Measurements from ENCODE around the gene CAVIN2. TPM values are rescaled to one million over a fixed set of nuclear protein-coding genes. Genes with fewer than 3 reads are reported as not detected.

The CAVIN2 gene
- total and polyA plus RNA-seq, 2 donors (not counting 3 experiments of a cell fraction or from before 2014, with no cell fraction given), result 202 to 260 TPM

DNA sequence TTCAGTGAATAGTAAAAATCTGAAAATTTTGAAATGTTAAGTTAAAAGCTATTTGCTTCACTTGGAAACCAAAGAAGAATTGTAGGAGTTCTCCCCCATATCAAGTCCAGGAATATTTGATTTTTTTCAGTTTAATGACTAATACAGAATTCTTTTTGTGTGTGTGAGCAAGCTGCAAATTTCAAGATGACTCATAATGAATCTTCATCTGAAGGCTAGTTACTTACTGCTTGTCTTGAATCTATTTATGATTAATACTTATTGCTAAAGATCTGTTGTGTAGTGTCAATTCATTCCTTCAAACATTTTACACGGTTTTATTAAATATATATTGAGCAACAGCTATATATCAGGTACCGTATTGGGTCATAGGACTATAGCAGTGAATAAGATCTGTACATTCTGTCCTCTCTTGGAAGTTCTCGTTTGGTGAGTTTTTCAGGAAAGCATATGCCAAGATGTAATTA, 47.8 kb upstream of the CAVIN2 start:
- Histone ChIP-seq H2AFZ (ENCODE audit: low read depth, low read length) (no peak overlapping the region), H3K9me1 (replicated peaks; ENCODE audit: control insufficient read depth, extremely low read depth, insufficient read depth, low read length) (no peaks in the 10 kb centered on the region), H3K27me3 (ENCODE audit: control insufficient read depth in 2 of 2, insufficient read depth in 2 of 2, low read length in 2 of 2) (no peaks in the 10 kb centered on the region), H3K27ac (ENCODE audit: insufficient read depth, low read depth, low read length) (peak overlapping the region; percentile 28), H3K4me1 (ENCODE audit: control insufficient read depth, extremely low read depth, insufficient read depth, low read length) (peaks cover 27% of the 10 kb centered on the region), H4K20me1 (replicated peaks; ENCODE audit: control insufficient read depth, extremely low read depth, insufficient read depth, low read length) (no peaks in the 10 kb centered on the region), H3K36me3 (ENCODE audit: control insufficient read depth in 2 of 2, extremely low read depth in 1 of 2, insufficient read depth in 2 of 2, low read length in 2 of 2) (no peaks in the 10 kb centered on the region), H3K9ac (replicated peaks; ENCODE audit: extremely low read depth, insufficient read depth, low read length) (no peak overlapping the region), H3K79me2 (ENCODE audit: control insufficient read depth, insufficient read depth, low read length) (no peaks in the 10 kb centered on the region), H3K4me3 (replicated peaks in 1 of 3; ENCODE audit: insufficient read depth in 1 of 3, low read depth in 1 of 3, low read length in 3 of 3) (no peak overlapping the region), H3K9me3 (replicated peaks; ENCODE audit: control insufficient read depth, insufficient read depth, low read length) (no peaks in the 10 kb centered on the region), H3K4me2 (ENCODE audit: insufficient read depth, low read length) (peak overlapping the region; percentile 54)
- ChIA-PET POLR2A (no interaction called here), CTCF (interaction anchor here (0.9 to 1.7 kb wide), 6 partner anchors 9 to 163 kb away, joined by 3 to 7 read pairs (median 6); no protein-coding TSS in a partner anchor)
- FAIRE-seq, result peak; percentile 86
- dilution Hi-C loops (cut with MboI; ENCODE audit: extremely low pct_ligation_motif_present, low sequenced_read_pairs) (no loop called here), intact Hi-C loops (cut with micrococcal nuclease) (loop anchor here (1.0 kb wide), 1 partner anchor 16 kb away; no protein-coding TSS in a partner anchor)
- DNase-seq (ENCODE audit: low read depth, low spot score), result peak; percentile 61
- no TSS peak for BruUV-seq (replicated peaks)
- TF ChIP-seq POLR2AphosphoS5 (IDR thresholded peaks at IDR 0.05; ENCODE audit: insufficient read depth, low read depth, low read length) (no peak), JUN (IDR thresholded peaks at IDR 0.05; ENCODE audit: borderline replicate concordance, insufficient read depth, insufficient read length, low read depth) (peak; percentile 85), FOS (IDR thresholded peaks at IDR 0.05; ENCODE audit: borderline replicate concordance, insufficient read depth, low read length) (peak; percentile 97)

DNA sequence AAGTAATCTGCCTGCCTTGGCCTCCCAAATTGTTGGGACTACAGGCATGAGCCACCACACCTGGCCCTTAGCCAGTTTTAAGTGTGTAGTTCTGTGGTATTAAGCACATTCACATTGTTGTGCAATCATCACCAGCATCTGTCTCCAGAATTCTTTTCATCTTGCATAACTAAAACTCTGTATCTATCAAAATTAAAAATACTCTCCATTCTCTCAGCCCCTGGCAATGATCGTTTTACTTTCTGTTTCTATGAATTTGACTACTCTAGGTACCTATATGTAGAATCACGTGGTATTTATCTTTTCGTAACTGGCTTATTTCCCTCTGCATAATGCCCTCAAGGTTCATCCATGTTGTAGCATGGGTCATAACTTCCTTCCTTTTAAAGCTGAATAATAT, 45.5 kb upstream of the CAVIN2 start:
- intact Hi-C loops (cut with micrococcal nuclease) (no loop called here), dilution Hi-C loops (cut with MboI; ENCODE audit: extremely low pct_ligation_motif_present, low sequenced_read_pairs) (no loop called here)
- Histone ChIP-seq H3K4me1 (ENCODE audit: control insufficient read depth, extremely low read depth, insufficient read depth, low read length) (peaks cover 15% of the 10 kb centered on the region), H3K9me3 (replicated peaks; ENCODE audit: control insufficient read depth, insufficient read depth, low read length) (no peaks in the 10 kb centered on the region), H2AFZ (ENCODE audit: low read depth, low read length) (no peak overlapping the region), H3K4me2 (ENCODE audit: insufficient read depth, low read length) (no peak overlapping the region), H3K27me3 (ENCODE audit: control insufficient read depth in 2 of 2, insufficient read depth in 2 of 2, low read length in 2 of 2) (no peaks in the 10 kb centered on the region), H3K36me3 (ENCODE audit: control insufficient read depth in 2 of 2, extremely low read depth in 1 of 2, insufficient read depth in 2 of 2, low read length in 2 of 2) (no peaks in the 10 kb centered on the region), H3K9ac (replicated peaks; ENCODE audit: extremely low read depth, insufficient read depth, low read length) (no peak overlapping the region), H3K27ac (ENCODE audit: insufficient read depth, low read depth, low read length) (no peak overlapping the region), H3K79me2 (ENCODE audit: control insufficient read depth, insufficient read depth, low read length) (no peaks in the 10 kb centered on the region), H3K9me1 (replicated peaks; ENCODE audit: control insufficient read depth, extremely low read depth, insufficient read depth, low read length) (no peaks in the 10 kb centered on the region), H4K20me1 (replicated peaks; ENCODE audit: control insufficient read depth, extremely low read depth, insufficient read depth, low read length) (no peaks in the 10 kb centered on the region), H3K4me3 (replicated peaks in 1 of 3; ENCODE audit: insufficient read depth in 1 of 3, low read depth in 1 of 3, low read length in 3 of 3) (no peak overlapping the region)
- FAIRE-seq, result no peak
- CTCF ChIA-PET, result no interaction called here
- POLR2A ChIA-PET, result no interaction called here
- no peak for DNase-seq (ENCODE audit: low read depth, low spot score)
- no TSS peak for BruUV-seq (replicated peaks)
- TF ChIP-seq, protein P1, sequence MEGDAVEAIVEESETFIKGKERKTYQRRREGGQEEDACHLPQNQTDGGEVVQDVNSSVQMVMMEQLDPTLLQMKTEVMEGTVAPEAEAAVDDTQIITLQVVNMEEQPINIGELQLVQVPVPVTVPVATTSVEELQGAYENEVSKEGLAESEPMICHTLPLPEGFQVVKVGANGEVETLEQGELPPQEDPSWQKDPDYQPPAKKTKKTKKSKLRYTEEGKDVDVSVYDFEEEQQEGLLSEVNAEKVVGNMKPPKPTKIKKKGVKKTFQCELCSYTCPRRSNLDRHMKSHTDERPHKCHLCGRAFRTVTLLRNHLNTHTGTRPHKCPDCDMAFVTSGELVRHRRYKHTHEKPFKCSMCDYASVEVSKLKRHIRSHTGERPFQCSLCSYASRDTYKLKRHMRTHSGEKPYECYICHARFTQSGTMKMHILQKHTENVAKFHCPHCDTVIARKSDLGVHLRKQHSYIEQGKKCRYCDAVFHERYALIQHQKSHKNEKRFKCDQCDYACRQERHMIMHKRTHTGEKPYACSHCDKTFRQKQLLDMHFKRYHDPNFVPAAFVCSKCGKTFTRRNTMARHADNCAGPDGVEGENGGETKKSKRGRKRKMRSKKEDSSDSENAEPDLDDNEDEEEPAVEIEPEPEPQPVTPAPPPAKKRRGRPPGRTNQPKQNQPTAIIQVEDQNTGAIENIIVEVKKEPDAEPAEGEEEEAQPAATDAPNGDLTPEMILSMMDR (IDR thresholded peaks at IDR 0.05; ENCODE audit: extremely low read depth in 1 of 2, insufficient read depth in 1 of 2, low read depth in 1 of 2, low read length in 2 of 2), result no peak
- TF ChIP-seq GATA2 (IDR thresholded peaks at IDR 0.05; ENCODE audit: insufficient read depth, insufficient read length, low read depth, low read length), result no peak
- TF ChIP-seq FOS (IDR thresholded peaks at IDR 0.05; ENCODE audit: borderline replicate concordance, insufficient read depth, low read length), result no peak
- no peak for TF ChIP-seq MYC (IDR thresholded peaks at IDR 0.05; ENCODE audit: low read depth, low read length)
- no peak for TF ChIP-seq POLR2A (IDR thresholded peaks at IDR 0.05; ENCODE audit: low read depth, low read length)
- TF ChIP-seq, protein P2, sequence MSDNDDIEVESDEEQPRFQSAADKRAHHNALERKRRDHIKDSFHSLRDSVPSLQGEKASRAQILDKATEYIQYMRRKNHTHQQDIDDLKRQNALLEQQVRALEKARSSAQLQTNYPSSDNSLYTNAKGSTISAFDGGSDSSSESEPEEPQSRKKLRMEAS (IDR thresholded peaks at IDR 0.05; ENCODE audit: insufficient read depth, insufficient read length), result no peak
- no peak for TF ChIP-seq EZH2 (IDR thresholded peaks at IDR 0.05; ENCODE audit: borderline replicate concordance, low read depth, low read length, severe bottlenecking)
- TF ChIP-seq POLR2AphosphoS5 (IDR thresholded peaks at IDR 0.05; ENCODE audit: insufficient read depth, low read depth, low read length), result no peak
- no peak for TF ChIP-seq JUN (IDR thresholded peaks at IDR 0.05; ENCODE audit: borderline replicate concordance, insufficient read depth, insufficient read length, low read depth)
